KMS-11 (cell line): ENCODE data around the gene TMEM14A.

Experiments
- H2AFZ ChIP-seq: fragments of 200-600 bp; sonication (generic); 2 replicates; pipeline ENCODE4 v1.6.1; 2016; ENCODE audit warnings: antibody characterized with exemption, mixed run types, low read depth
- H3K27ac ChIP-seq: fragments of 200-600 bp; sonication (generic); 2 replicates; pipeline ENCODE4 v1.6.1; 2016; ENCODE audit warnings: mild to moderate bottlenecking, mixed run types
- H3K27me3 ChIP-seq: fragments of 200-600 bp; sonication (generic); 2 replicates; pipeline ENCODE4 v1.6.1; 2017; ENCODE audit warnings: mild to moderate bottlenecking, low read depth, mixed run types, moderate library complexity; ENCODE audit not compliant: insufficient read depth
- H3K36me3 ChIP-seq: fragments of 200-600 bp; sonication (generic); 2 replicates; pipeline ENCODE4 v1.6.1; 2017; ENCODE audit warnings: mild to moderate bottlenecking, mixed run types; ENCODE audit not compliant: insufficient read depth
- H3K4me1 ChIP-seq: fragments of 200-600 bp; sonication (generic); 2 replicates; pipeline ENCODE4 v1.6.1; 2016; ENCODE audit warnings: mild to moderate bottlenecking, low read depth, mixed run types; ENCODE audit not compliant: poor library complexity, severe bottlenecking
- H3K4me2 ChIP-seq: fragments of 200-600 bp; sonication (generic); 2 replicates; pipeline ENCODE4 v1.7.0; 2016; ENCODE audit warnings: mild to moderate bottlenecking, mixed run types
- H3K4me3 ChIP-seq: fragments of 200-600 bp; sonication (generic); IDR thresholded peaks from 2 replicates; pipeline ENCODE4 v1.6.1; 2017; ENCODE audit warnings: low read depth, low read length, mixed read lengths; ENCODE audit not compliant: insufficient read depth
- H3K79me2 ChIP-seq: fragments of 200-600 bp; sonication (generic); 2 replicates; pipeline ENCODE4 v1.6.1; 2016; ENCODE audit warnings: low read depth, mixed run types; ENCODE audit not compliant: insufficient read depth
- H3K9ac ChIP-seq: fragments of 200-600 bp; sonication (generic); 2 replicates; pipeline ENCODE4 v1.6.1; 2016; ENCODE audit warnings: mild to moderate bottlenecking, mixed run types
- H4K20me1 ChIP-seq: fragments of 200-600 bp; sonication (generic); 2 replicates; pipeline ENCODE4 v1.6.1; 2016; ENCODE audit warnings: mild to moderate bottlenecking, mixed run types; ENCODE audit not compliant: insufficient read depth
- TF ChIP-seq, protein P1 (sequence below): fragments of 200-600 bp; sonication (generic); conservative IDR thresholded peaks from 2 replicates; pipeline ENCODE4 v1.6.1; 2017; ENCODE audit warnings: low read depth, mild to moderate bottlenecking, antibody characterized with exemption, low read length, moderate library complexity, mixed read lengths

The TMEM14A gene

DNA sequence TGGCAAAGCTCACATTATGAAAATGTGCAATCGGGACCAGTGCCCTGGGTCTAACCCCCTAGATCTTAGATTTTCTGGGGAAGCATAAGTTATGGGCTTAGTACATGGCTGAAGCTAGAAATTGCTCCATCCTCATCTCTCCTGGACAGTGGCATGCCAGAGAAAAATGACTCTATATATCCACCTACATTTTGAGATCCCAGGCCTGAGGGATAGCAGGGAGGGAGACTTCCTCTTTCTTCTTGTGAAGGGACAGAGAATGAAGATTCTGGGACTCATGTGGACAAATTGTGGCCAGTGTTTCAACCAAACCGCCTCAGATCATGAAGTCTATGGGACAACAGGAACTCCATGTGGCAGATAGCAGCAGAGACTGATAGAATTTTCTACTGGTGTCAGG is 57.0 kb downstream of the TMEM14A start:
- peaks cover 8% of the 10 kb centered on the region for H3K4me1 ChIP-seq
- TF ChIP-seq, protein P1, sequence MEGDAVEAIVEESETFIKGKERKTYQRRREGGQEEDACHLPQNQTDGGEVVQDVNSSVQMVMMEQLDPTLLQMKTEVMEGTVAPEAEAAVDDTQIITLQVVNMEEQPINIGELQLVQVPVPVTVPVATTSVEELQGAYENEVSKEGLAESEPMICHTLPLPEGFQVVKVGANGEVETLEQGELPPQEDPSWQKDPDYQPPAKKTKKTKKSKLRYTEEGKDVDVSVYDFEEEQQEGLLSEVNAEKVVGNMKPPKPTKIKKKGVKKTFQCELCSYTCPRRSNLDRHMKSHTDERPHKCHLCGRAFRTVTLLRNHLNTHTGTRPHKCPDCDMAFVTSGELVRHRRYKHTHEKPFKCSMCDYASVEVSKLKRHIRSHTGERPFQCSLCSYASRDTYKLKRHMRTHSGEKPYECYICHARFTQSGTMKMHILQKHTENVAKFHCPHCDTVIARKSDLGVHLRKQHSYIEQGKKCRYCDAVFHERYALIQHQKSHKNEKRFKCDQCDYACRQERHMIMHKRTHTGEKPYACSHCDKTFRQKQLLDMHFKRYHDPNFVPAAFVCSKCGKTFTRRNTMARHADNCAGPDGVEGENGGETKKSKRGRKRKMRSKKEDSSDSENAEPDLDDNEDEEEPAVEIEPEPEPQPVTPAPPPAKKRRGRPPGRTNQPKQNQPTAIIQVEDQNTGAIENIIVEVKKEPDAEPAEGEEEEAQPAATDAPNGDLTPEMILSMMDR = no peak
- H3K27ac ChIP-seq = no peak overlapping the region

GRCh38 chr6:52728394-52728793 is 57.5 kb downstream of the TMEM14A start:
- Histone ChIP-seq H3K27ac (no peak overlapping the region), H3K79me2 (no peaks in the 10 kb centered on the region), H3K27me3 (no peaks in the 10 kb centered on the region), H3K4me2 (no peak overlapping the region), H3K4me3 (no peak overlapping the region), H2AFZ (no peak overlapping the region), H3K4me1 (peaks cover 8% of the 10 kb centered on the region), H3K36me3 (no peaks in the 10 kb centered on the region), H4K20me1 (no peaks in the 10 kb centered on the region), H3K9ac (no peak overlapping the region)
- TF ChIP-seq, protein P1 = no peak

More for the DNA sequence above, 57.0 kb downstream of the TMEM14A start:
- Histone ChIP-seq H3K36me3 (no peaks in the 10 kb centered on the region), H3K4me3 (no peak overlapping the region), H4K20me1 (no peaks in the 10 kb centered on the region), H3K9ac (no peak overlapping the region), H3K4me2 (no peak overlapping the region), H3K79me2 (no peaks in the 10 kb centered on the region), H2AFZ (no peak overlapping the region), H3K27me3 (no peaks in the 10 kb centered on the region)

GRCh38 chr6:52729576-52729975 is 58.7 kb downstream of the TMEM14A start:
- Histone ChIP-seq H3K27me3 (no peaks in the 10 kb centered on the region), H4K20me1 (no peaks in the 10 kb centered on the region), H3K9ac (no peak overlapping the region), H3K27ac (no peak overlapping the region), H3K79me2 (no peaks in the 10 kb centered on the region), H3K4me1 (peaks cover 5% of the 10 kb centered on the region), H2AFZ (no peak overlapping the region), H3K36me3 (no peaks in the 10 kb centered on the region), H3K4me3 (no peak overlapping the region), H3K4me2 (no peak overlapping the region)
- TF ChIP-seq, protein P1 = no peak

- TF ChIP-seq, protein P1 = no peak
- Histone ChIP-seq H3K9ac (no peak overlapping the region), H3K4me2 (no peak overlapping the region), H4K20me1 (no peaks in the 10 kb centered on the region), H3K27ac (no peak overlapping the region), H3K36me3 (no peaks in the 10 kb centered on the region), H3K4me1 (no peaks in the 10 kb centered on the region), H2AFZ (no peak overlapping the region), H3K79me2 (no peaks in the 10 kb centered on the region), H3K27me3 (no peaks in the 10 kb centered on the region), H3K4me3 (no peak overlapping the region)
Observed at GRCh38 chr6:52731719-52732118, 60.8 kb downstream of the TMEM14A start.
